Muscle layer of colon (tissue), 2 donors: ENCODE measurements around the gene PLTP.

Source experiments
- H3K27ac ChIP-seq: one replicate; pipeline ENCODE4 v1.7.0; 2013; ENCODE audit warnings: low read depth, mild to moderate bottlenecking, low read length, moderate library complexity
- H3K27me3 ChIP-seq, 2 donors: one replicate each; pipeline ENCODE4 v1.7.0; 2013; ENCODE audit warnings: low read length in 2 of 2, mild to moderate bottlenecking in 2 of 2; ENCODE audit not compliant: insufficient read depth in 2 of 2, control insufficient read depth in 1 of 2
- H3K36me3 ChIP-seq: one replicate; pipeline ENCODE4 v1.7.0; 2013; ENCODE audit warnings: mild to moderate bottlenecking, low read length; ENCODE audit not compliant: insufficient read depth
- H3K4me1 ChIP-seq: one replicate; pipeline ENCODE4 v1.7.0; 2013; ENCODE audit warnings: mild to moderate bottlenecking, low read length; ENCODE audit not compliant: insufficient read depth
- H3K4me3 ChIP-seq, 2 donors: one replicate each; pipeline ENCODE4 v1.7.0; 2013; ENCODE audit warnings: low read length in 2 of 2, low read depth in 1 of 2, mild to moderate bottlenecking in 1 of 2, moderate library complexity in 1 of 2
- H3K9ac ChIP-seq: one replicate; pipeline ENCODE4 v1.7.0; 2013; ENCODE audit warnings: low read length
- H3K9me3 ChIP-seq: one replicate; pipeline ENCODE4 v1.7.0; 2013; ENCODE audit warnings: mild to moderate bottlenecking, low read length
- donor health status: abdominal sarcoma.
- donor health status: Adenocarcinoma of cecum.

The PLTP gene

GRCh38 chr20:45890985-45891983, 20.7 kb downstream of the PLTP start, which contains the start of the genes CTSA and NEURL2:
TSS of gene CTSA (plus strand) at chr20:45891335. CDS start at chr20:45891569, 234 bp downstream.
TSS of gene NEURL2 (minus strand) at chr20:45891208. CDS start at chr20:45890991, 217 bp downstream.
- Histone ChIP-seq H3K4me3 (peak within 1 kb of the TSS; percentile 66 to 90), H3K27ac (peak within 1 kb of the TSS; percentile 99), H3K9ac (peak within 1 kb of the TSS; percentile 68), H3K4me1 (peaks cover 23% of the 10 kb centered on the region), H3K27me3 (no peaks in the 10 kb centered on the region), H3K9me3 (no peaks in the 10 kb centered on the region), H3K36me3 (peaks cover 38% of the 10 kb centered on the region)

- Histone ChIP-seq H3K27ac (peak overlapping the region; percentile 99), H3K27me3 (no peaks in the 10 kb centered on the region), H3K36me3 (peaks cover 38% of the 10 kb centered on the region), H3K4me3 (peak overlapping the region; percentile 66 to 90), H3K9me3 (no peaks in the 10 kb centered on the region), H3K4me1 (peaks cover 23% of the 10 kb centered on the region), H3K9ac (peak overlapping the region; percentile 68)
Measured at GRCh38 chr20:45890077-45890984, 21.6 kb downstream of the PLTP start.

- Histone ChIP-seq H3K4me3 (no peak overlapping the region), H3K4me1 (peaks cover 23% of the 10 kb centered on the region), H3K36me3 (peaks cover 30% of the 10 kb centered on the region), H3K9me3 (no peaks in the 10 kb centered on the region), H3K27me3 (no peaks in the 10 kb centered on the region), H3K9ac (no peak overlapping the region), H3K27ac (no peak overlapping the region)
Measured at GRCh38 chr20:45888681-45889080, 23.3 kb downstream of the PLTP start.

- no peak within 1 kb of the TSS for H3K9ac ChIP-seq
Measured at GRCh38 chr20:45887346-45887715, 24.6 kb downstream of the PLTP start, which contains the start of gene SPATA25. TSS of gene SPATA25 (minus strand) at chr20:45887622. CDS start at chr20:45887590, 32 bp downstream.

GRCh38 chr20:45886590-45887345, 25.2 kb downstream of the PLTP start:
- Histone ChIP-seq H3K4me1 (peaks cover 13% of the 10 kb centered on the region), H3K27me3 (no peaks in the 10 kb centered on the region), H3K4me3 (no peak overlapping the region), H3K27ac (no peak overlapping the region), H3K36me3 (peaks cover 35% of the 10 kb centered on the region), H3K9me3 (no peaks in the 10 kb centered on the region), H3K9ac (no peak overlapping the region)

More at GRCh38 chr20:45887346-45887715, 24.6 kb downstream of the PLTP start, which contains the start of gene SPATA25:
- H3K27ac ChIP-seq = no peak within 1 kb of the TSS
- no peak within 1 kb of the TSS for H3K4me3 ChIP-seq
- H3K27me3 ChIP-seq = no peaks in the 10 kb centered on the region
- no peaks in the 10 kb centered on the region for H3K9me3 ChIP-seq
- peaks cover 32% of the 10 kb centered on the region for H3K36me3 ChIP-seq
- peaks cover 14% of the 10 kb centered on the region for H3K4me1 ChIP-seq

GRCh38 chr20:45883100-45883469, 28.9 kb downstream of the PLTP start:
- Histone ChIP-seq H3K27me3 (no peaks in the 10 kb centered on the region), H3K4me3 (no peak overlapping the region), H3K27ac (no peak overlapping the region), H3K9ac (no peak overlapping the region), H3K36me3 (peaks cover 30% of the 10 kb centered on the region), H3K4me1 (peaks cover 5% of the 10 kb centered on the region), H3K9me3 (no peaks in the 10 kb centered on the region)

GRCh38 chr20:45882469-45883099, 29.4 kb downstream of the PLTP start:
- Histone ChIP-seq H3K4me3 (no peak overlapping the region), H3K9me3 (no peaks in the 10 kb centered on the region), H3K4me1 (peaks cover 5% of the 10 kb centered on the region), H3K9ac (no peak overlapping the region), H3K27me3 (no peaks in the 10 kb centered on the region), H3K36me3 (peaks cover 35% of the 10 kb centered on the region), H3K27ac (no peak overlapping the region)

GRCh38 chr20:45880988-45881788, 30.8 kb downstream of the PLTP start, which contains the start of gene ZSWIM1:
TSS of gene ZSWIM1 (plus strand) at chr20:45881227. CDS start at chr20:45882593, 1,366 bp downstream.
- H3K4me3 ChIP-seq = peak within 1 kb of the TSS; percentile 60 to 80
- peaks cover 41% of the 10 kb centered on the region for H3K36me3 ChIP-seq
- no peaks in the 10 kb centered on the region for H3K9me3 ChIP-seq
- H3K27me3 ChIP-seq = no peaks in the 10 kb centered on the region
- H3K9ac ChIP-seq = peak within 1 kb of the TSS; percentile 65
- H3K4me1 ChIP-seq = peaks cover 5% of the 10 kb centered on the region
- peak within 1 kb of the TSS; percentile 88 for H3K27ac ChIP-seq

- no peaks in the 10 kb centered on the region for H3K9me3 ChIP-seq
- H3K36me3 ChIP-seq = peaks cover 33% of the 10 kb centered on the region
- no peak overlapping the region for H3K9ac ChIP-seq
- no peak overlapping the region for H3K27ac ChIP-seq
- H3K27me3 ChIP-seq = no peaks in the 10 kb centered on the region
- no peak overlapping the region for H3K4me3 ChIP-seq
- peaks cover 5% of the 10 kb centered on the region for H3K4me1 ChIP-seq
Measured at GRCh38 chr20:45878076-45878761, 33.7 kb downstream of the PLTP start.
